Measurements from ENCODE around the gene FRMD4A.

DNA sequence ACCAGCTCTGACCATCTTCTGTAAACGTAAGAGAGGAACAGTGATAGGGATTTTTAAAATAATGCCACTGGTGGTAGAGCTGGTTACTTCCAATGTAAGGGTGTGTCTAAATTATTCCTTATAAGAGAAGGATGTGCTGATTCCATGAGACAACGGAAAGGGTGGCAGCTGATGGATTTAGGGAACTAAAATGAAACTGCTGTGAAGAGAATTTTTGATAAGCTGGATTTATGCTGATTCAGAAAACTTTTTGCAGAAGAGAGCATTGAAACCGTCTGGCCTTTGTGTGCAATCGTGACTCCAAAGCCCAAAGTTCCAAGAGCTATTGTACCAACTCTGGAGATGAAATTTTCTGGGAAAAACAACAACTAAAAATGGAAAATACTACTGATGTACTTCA, 443.0 kb downstream of the FRMD4A start:
- TF ChIP-seq NFIC (IDR thresholded peaks at IDR 0.05; ENCODE audit: low read depth, low read length) (no peak), CHD2 (IDR thresholded peaks at IDR 0.05; ENCODE audit: borderline replicate concordance, low read depth, low read length) (no peak), POLR2AphosphoS5 (IDR thresholded peaks at IDR 0.05; ENCODE audit: low read length) (no peak), TARDBP (IDR thresholded peaks at IDR 0.05; ENCODE audit: borderline replicate concordance) (no peak), USF2 (IDR thresholded peaks at IDR 0.05; ENCODE audit: borderline replicate concordance, low read depth, low read length) (no peak), EP300 (IDR thresholded peaks at IDR 0.05; ENCODE audit: borderline replicate concordance in 1 of 2, control insufficient read depth in 1 of 2, low read depth in 2 of 2, low read length in 2 of 2) (no peak), EED (IDR thresholded peaks at IDR 0.05; ENCODE audit: low read depth) (no peak), ZNF217 (IDR thresholded peaks at IDR 0.05) (no peak), RFX5 (IDR thresholded peaks at IDR 0.05; ENCODE audit: low read depth, low read length) (no peak), EZH2 (IDR thresholded peaks at IDR 0.05; ENCODE audit: borderline replicate concordance, control insufficient read depth, low read depth, low read length) (no peak), MLLT1 (IDR thresholded peaks at IDR 0.05) (no peak)

All from GM12878 (cell line).